ENCODE data around the gene C1orf146.
"Not testable (repeated sequence)": the region's sequence is repeated elsewhere in the genome, so short reads cannot be mapped to it uniquely, and the experiment has no call there.

Gene C1orf146

GRCh38 chr1:92219028-92219427, 1.3 kb downstream of the C1orf146 start:
- TF ChIP-seq GATA1 (IDR thresholded peaks at IDR 0.05; ENCODE audit: low read depth, low read length) (no peak), POLR2A (IDR thresholded peaks at IDR 0.05; ENCODE audit: low read length) (no peak)

GRCh38 chr1:92228401-92228800, 10.7 kb downstream of the C1orf146 start:
- no peak for DNase-seq
- TF ChIP-seq POLR2A (IDR thresholded peaks at IDR 0.05; ENCODE audit: low read length) (no peak), GATA1 (IDR thresholded peaks at IDR 0.05; ENCODE audit: low read depth, low read length) (no peak)

More at GRCh38 chr1:92219028-92219427, 1.3 kb downstream of the C1orf146 start:
- no peak for DNase-seq

- no peak for DNase-seq
- TF ChIP-seq POLR2A (IDR thresholded peaks at IDR 0.05; ENCODE audit: low read length) = no peak
- TF ChIP-seq GATA1 (IDR thresholded peaks at IDR 0.05; ENCODE audit: low read depth, low read length) = no peak
These were observed 13.0 kb downstream of the C1orf146 start for GRCh38 chr1:92230736-92231135.

- DNase-seq = no peak
- no peak for TF ChIP-seq GATA1 (IDR thresholded peaks at IDR 0.05; ENCODE audit: low read depth, low read length)
- TF ChIP-seq POLR2A (IDR thresholded peaks at IDR 0.05; ENCODE audit: low read length) = no peak
These were observed 22.3 kb downstream of the C1orf146 start for GRCh38 chr1:92240034-92240433.

- DNase-seq = no peak
- no peak for TF ChIP-seq POLR2A (IDR thresholded peaks at IDR 0.05; ENCODE audit: low read length)
- TF ChIP-seq GATA1 (IDR thresholded peaks at IDR 0.05; ENCODE audit: low read depth, low read length) = no peak
These were observed 26.7 kb downstream of the C1orf146 start for GRCh38 chr1:92244376-92244775.

GRCh38 chr1:92254714-92255113, 37.0 kb downstream of the C1orf146 start:
- not testable (repeated sequence) for DNase-seq

GRCh38 chr1:92259350-92259749, 41.6 kb downstream of the C1orf146 start:
- DNase-seq = no peak
- TF ChIP-seq GATA1 (IDR thresholded peaks at IDR 0.05; ENCODE audit: low read depth, low read length) (no peak), POLR2A (IDR thresholded peaks at IDR 0.05; ENCODE audit: low read length) (no peak)

- no peak for DNase-seq
- TF ChIP-seq GATA1 (IDR thresholded peaks at IDR 0.05; ENCODE audit: low read depth, low read length) (no peak), POLR2A (IDR thresholded peaks at IDR 0.05; ENCODE audit: low read length) (no peak)
These were observed 44.8 kb downstream of the C1orf146 start for GRCh38 chr1:92262516-92262915.

- TF ChIP-seq POLR2A (IDR thresholded peaks at IDR 0.05; ENCODE audit: low read length) = no peak
- no peak for TF ChIP-seq GATA1 (IDR thresholded peaks at IDR 0.05; ENCODE audit: low read depth, low read length)
- no peak for DNase-seq
These were observed 55.3 kb downstream of the C1orf146 start for GRCh38 chr1:92273039-92273438.

GRCh38 chr1:92274939-92275338, 57.2 kb downstream of the C1orf146 start:
- DNase-seq = no peak
- no peak for TF ChIP-seq POLR2A (IDR thresholded peaks at IDR 0.05; ENCODE audit: low read length)
- no peak for TF ChIP-seq GATA1 (IDR thresholded peaks at IDR 0.05; ENCODE audit: low read depth, low read length)

- no peak for DNase-seq
- TF ChIP-seq GATA1 (IDR thresholded peaks at IDR 0.05; ENCODE audit: low read depth, low read length) (no peak), POLR2A (IDR thresholded peaks at IDR 0.05; ENCODE audit: low read length) (no peak)
These were observed 58.4 kb downstream of the C1orf146 start for GRCh38 chr1:92276082-92276481.

GRCh38 chr1:92277105-92277723, 59.5 kb downstream of the C1orf146 start:
- TF ChIP-seq GATA1 (IDR thresholded peaks at IDR 0.05; ENCODE audit: low read depth, low read length) (no peak), POLR2A (IDR thresholded peaks at IDR 0.05; ENCODE audit: low read length) (no peak)
- DNase-seq = no peak

- not testable (repeated sequence) for DNase-seq
These were observed 62.1 kb downstream of the C1orf146 start for GRCh38 chr1:92279781-92280180.

- not testable (repeated sequence) for DNase-seq
These were observed 63.7 kb downstream of the C1orf146 start for GRCh38 chr1:92281411-92281810.

GRCh38 chr1:92291372-92291999, 73.8 kb downstream of the C1orf146 start:
- DNase-seq = peak; percentile 50 to 59
- no peak for TF ChIP-seq GATA1 (IDR thresholded peaks at IDR 0.05; ENCODE audit: low read depth, low read length)
- TF ChIP-seq POLR2A (IDR thresholded peaks at IDR 0.05; ENCODE audit: low read length) = no peak

All from erythroblast (primary cell).